Esophagus muscularis mucosa (tissue), 4 donors: ENCODE results near the gene TNC. TPM values are rescaled to one million over a fixed set of nuclear protein-coding genes. Genes with fewer than 3 reads are reported as not detected.

Experiments used
- DNase-seq: peaks from one replicate; pipeline ENCODE4 v3.0.0-alpha.2; 2017; ENCODE audit errors: extremely low spot score
- H3K27ac ChIP-seq, 4 donors: fragments of 200-600 bp; sonication (generic); replicated peaks in 1 of 4; 1 replicate in 3 of 4; 2 replicates in 1 of 4; pipeline ENCODE4 v1.5.1; 2016 to 2019; ENCODE audit warnings: mild to moderate bottlenecking in 1 of 4
- H3K27me3 ChIP-seq, 4 donors: fragments of 200-600 bp; sonication (generic); one replicate each; pipeline versions ENCODE4 v1.5.1 to v1.6.0; 2016 to 2019
- H3K36me3 ChIP-seq, 4 donors: fragments of 200-600 bp; sonication (generic); one replicate each; pipeline ENCODE4 v1.5.1; 2016 to 2019
- H3K4me1 ChIP-seq, 4 donors: fragments of 200-600 bp; sonication (generic); one replicate each; pipeline ENCODE4 v1.5.1; 2016 to 2019
- H3K4me3 ChIP-seq, 4 donors: fragments of 200-600 bp; sonication (generic); 1 replicate in 2 of 4; 2 replicates in 2 of 4; pipeline ENCODE4 v1.5.1; 2016 to 2019; ENCODE audit warnings: mild to moderate bottlenecking in 4 of 4, moderate library complexity in 1 of 4
- H3K9me3 ChIP-seq, 4 donors: fragments of 200-600 bp; sonication (generic); 1 replicate in 3 of 4; 2 replicates in 1 of 4; pipeline ENCODE4 v1.5.1; 2016 to 2019
- EP300 ChIP-seq: sonication (generic); formaldehyde crosslinking; IDR thresholded peaks from one replicate; pipeline ENCODE4 v1.6.1; 2017; ENCODE audit warnings: antibody characterized with exemption
- POLR2A ChIP-seq: fragments of 450-650 bp; IDR thresholded peaks from one replicate; pipeline ENCODE4 v1.6.1; 2017; ENCODE audit warnings: antibody characterized with exemption, moderate library complexity, mild to moderate bottlenecking, low read depth
- POLR2AphosphoS5 ChIP-seq, 2 donors: sonication (generic); formaldehyde crosslinking; IDR thresholded peaks; one replicate each; pipeline ENCODE4 v1.6.1; 2017; ENCODE audit warnings: antibody characterized with exemption in 2 of 2
- WGBS: methylation state at CpG from one replicate; pipeline ENCODE4 v1.1.5; 2018; 5-methylcytosine and 5-hydroxymethylcytosine counted together
- intact Hi-C: fragments of 100-400 bp; cut with DNase I; formaldehyde crosslinking; loops from one replicate; pipeline ENCODE4 v1.15.1; 2023
- total RNA-seq, 4 donors: library from RNA; depleted of rRNA; stranded (reverse); fragments of >200 nt; gene quantifications; one replicate each; pipeline versions ENCODE4 v1.1.0 to v1.2.1, GENCODE V29; 2016
- TF ChIP-seq, protein P1 (sequence below), 3 experiments: fragments of 200-600 bp in 2 of 3; fragments of 450-650 bp in 1 of 3; sonication (generic) in 2 of 3; IDR thresholded peaks; one replicate each; pipeline ENCODE4 v1.5.1; 2017 to 2019; ENCODE audit warnings: antibody characterized with exemption in 3 of 3, mild to moderate bottlenecking in 2 of 3, moderate library complexity in 1 of 3

The TNC gene
- total RNA-seq, result 100 to 1,000 TPM; 216 to 576 (median 478) TPM

DNA sequence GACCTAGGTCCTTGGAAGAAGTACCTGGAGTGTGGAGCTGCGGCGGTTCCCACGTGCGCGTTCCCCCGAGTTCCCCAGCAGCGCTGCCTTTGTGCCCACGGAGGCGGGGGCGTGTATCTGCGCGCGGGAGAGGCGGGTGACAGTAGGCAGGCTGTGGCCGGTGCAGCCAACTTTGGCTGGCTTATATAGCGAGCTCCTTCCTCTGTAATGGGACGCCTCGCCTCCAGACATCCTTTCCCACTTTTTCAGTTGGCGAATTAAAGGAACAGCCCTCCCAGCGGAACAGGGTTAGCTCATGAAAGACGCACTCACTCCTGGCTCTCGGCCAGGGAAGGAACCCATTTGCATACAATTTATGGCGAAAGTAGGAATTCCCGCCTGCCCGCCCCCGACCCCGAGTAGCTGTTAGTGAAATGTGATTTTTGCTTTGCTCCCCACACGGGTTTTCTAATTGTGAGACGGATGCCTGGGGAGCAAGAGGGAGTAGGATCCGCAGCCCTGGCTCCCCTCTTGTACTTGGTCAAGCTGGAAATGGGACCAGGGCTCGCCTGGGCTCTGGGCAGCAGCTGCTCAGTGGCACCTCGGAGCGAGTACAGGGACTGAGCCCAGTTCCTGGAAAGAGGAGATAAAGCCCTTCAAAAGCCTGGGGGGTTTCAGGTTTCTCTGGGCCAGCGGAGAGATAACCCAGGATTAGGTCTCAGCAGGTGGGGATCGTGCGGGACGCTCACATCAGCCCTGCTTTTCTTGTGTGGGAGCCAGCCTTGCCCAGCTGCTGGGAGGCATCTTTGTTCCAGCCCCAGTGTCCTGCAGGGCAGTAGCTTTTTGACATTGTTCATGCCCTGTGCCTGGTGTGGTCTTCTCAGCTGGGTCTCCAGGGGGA, at the start of gene TNC:
TSS of gene TNC (minus strand) at position 159 of the 880 bp plus-strand sequence. CDS start 27,139 bp downstream, outside the sequence.
- no peak for DNase-seq
- Histone ChIP-seq H3K4me1 (peaks cover 12 to 61% (median 43%) of the 10 kb centered on the region in 4 donors), H3K4me3 (peak within 1 kb of the TSS; percentile 53 to 69 (median 59)), H3K27ac (peak within 1 kb of the TSS; percentile 90 to 92 (median 91)), H3K27me3 (no peaks in the 10 kb centered on the region), H3K36me3 (peaks cover 0 to 7% (median 0%) of the 10 kb centered on the region in 4 donors), H3K9me3 (no peaks in the 10 kb centered on the region)
- WGBS, result 1% methylated on average over 15 of the region's 37 CpGs
- intact Hi-C loops, result loop anchor here (5.0 to 10.0 kb wide), 2 partner anchors 101 to 407 kb away; no protein-coding TSS in a partner anchor
- TF ChIP-seq POLR2A, result peak; percentile 50
- peak; percentile 75 to 92 for TF ChIP-seq POLR2AphosphoS5 (IDR thresholded peaks at IDR 0.05)
- TF ChIP-seq EP300, result no peak
- TF ChIP-seq, protein P1, sequence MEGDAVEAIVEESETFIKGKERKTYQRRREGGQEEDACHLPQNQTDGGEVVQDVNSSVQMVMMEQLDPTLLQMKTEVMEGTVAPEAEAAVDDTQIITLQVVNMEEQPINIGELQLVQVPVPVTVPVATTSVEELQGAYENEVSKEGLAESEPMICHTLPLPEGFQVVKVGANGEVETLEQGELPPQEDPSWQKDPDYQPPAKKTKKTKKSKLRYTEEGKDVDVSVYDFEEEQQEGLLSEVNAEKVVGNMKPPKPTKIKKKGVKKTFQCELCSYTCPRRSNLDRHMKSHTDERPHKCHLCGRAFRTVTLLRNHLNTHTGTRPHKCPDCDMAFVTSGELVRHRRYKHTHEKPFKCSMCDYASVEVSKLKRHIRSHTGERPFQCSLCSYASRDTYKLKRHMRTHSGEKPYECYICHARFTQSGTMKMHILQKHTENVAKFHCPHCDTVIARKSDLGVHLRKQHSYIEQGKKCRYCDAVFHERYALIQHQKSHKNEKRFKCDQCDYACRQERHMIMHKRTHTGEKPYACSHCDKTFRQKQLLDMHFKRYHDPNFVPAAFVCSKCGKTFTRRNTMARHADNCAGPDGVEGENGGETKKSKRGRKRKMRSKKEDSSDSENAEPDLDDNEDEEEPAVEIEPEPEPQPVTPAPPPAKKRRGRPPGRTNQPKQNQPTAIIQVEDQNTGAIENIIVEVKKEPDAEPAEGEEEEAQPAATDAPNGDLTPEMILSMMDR (IDR thresholded peaks at IDR 0.05), result no peak

DNA sequence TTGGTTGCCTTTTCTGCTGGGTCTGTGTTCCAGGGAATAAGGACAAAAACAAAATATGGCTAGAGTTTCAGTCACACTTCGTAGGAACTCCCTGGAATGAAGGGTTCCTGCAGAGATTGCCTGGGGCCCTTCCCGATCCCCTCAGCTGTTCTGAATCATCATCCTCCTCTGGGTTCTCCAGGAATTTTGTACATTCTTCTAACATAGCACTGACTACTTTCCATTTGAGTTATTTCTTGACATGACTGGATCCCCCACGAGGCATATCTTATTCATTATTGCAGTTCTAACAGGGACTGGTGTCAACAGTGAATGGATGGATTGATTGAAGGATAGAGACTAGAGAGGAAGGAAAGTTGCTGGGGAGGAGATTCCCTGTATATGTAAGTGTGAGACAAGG, 49.2 kb upstream of the TNC start:
- TF ChIP-seq, protein P1 (IDR thresholded peaks at IDR 0.05), result no peak
- no peak for TF ChIP-seq EP300
- no peak for TF ChIP-seq POLR2A
- no peak for TF ChIP-seq POLR2AphosphoS5 (IDR thresholded peaks at IDR 0.05)
- Histone ChIP-seq H3K27ac (no peak overlapping the region), H3K4me3 (no peak overlapping the region), H3K4me1 (peaks cover 0 to 17% (median 0%) of the 10 kb centered on the region in 4 donors), H3K27me3 (no peaks in the 10 kb centered on the region), H3K36me3 (no peaks in the 10 kb centered on the region), H3K9me3 (no peaks in the 10 kb centered on the region)
- DNase-seq, result no peak
- 82% methylated on average over 3 of the region's 3 CpGs for WGBS
- intact Hi-C loops, result no loop called here

DNA sequence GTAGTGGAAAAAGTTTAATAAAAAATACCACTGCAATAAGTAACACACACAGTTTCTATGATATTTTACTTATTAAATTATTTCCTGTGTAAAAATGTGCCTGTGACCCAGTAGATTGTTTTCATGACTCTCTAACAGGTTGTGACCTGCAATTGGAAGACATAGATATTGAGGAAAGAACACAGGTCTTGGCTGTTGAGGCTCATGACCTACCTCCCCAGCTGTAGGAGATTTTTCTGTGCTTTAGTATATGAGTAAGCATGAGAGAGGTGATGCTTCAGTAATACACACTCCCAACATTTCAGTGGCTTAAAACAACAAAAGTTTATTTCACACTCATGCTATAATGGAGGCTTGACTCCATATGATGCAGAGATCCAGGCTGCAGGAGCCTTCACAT, 47.3 kb upstream of the TNC start:
- intact Hi-C loops, result no loop called here
- Histone ChIP-seq H3K9me3 (no peaks in the 10 kb centered on the region), H3K27me3 (no peaks in the 10 kb centered on the region), H3K36me3 (no peaks in the 10 kb centered on the region), H3K4me3 (no peak overlapping the region), H3K27ac (no peak overlapping the region), H3K4me1 (peaks cover 0 to 17% (median 7%) of the 10 kb centered on the region in 4 donors)
- TF ChIP-seq EP300 (no peak), POLR2A (no peak), POLR2AphosphoS5 (IDR thresholded peaks at IDR 0.05) (no peak)
- TF ChIP-seq, protein P1 (IDR thresholded peaks at IDR 0.05), result no peak
- no peak for DNase-seq

DNA sequence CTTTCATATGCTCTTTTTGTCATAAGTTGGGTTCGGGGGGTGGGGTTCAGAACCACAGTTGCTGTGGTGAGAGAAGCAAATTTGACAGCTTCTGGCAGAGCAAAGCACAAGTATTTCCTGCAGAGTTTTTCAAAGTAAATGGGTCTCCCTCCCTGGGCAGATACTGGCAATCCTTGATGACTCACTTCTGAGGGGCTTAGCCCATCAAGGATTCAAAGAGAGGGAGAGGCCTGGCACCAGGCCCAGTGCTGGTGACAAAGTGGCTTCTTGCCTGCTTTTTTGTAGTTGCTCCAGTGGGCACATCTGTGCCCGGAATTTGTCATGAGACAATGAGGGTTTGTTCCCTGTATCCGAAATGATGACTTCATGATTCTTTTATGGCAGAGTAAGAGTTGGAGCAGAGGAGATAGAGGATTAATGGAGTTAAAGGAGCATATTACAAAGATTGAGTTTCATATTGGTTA, 46.6 kb upstream of the TNC start:
- no peak for DNase-seq
- H3K27me3 ChIP-seq, result no peaks in the 10 kb centered on the region
- 52% methylated on average over 3 of the region's 3 CpGs for WGBS
- H3K4me1 ChIP-seq, result peaks cover 0 to 17% (median 7%) of the 10 kb centered on the region in 4 donors
- no peak overlapping the region for H3K27ac ChIP-seq
- no peaks in the 10 kb centered on the region for H3K9me3 ChIP-seq
- TF ChIP-seq, protein P1 (IDR thresholded peaks at IDR 0.05), result no peak
- TF ChIP-seq POLR2A (no peak), EP300 (no peak), POLR2AphosphoS5 (IDR thresholded peaks at IDR 0.05) (no peak)
- H3K4me3 ChIP-seq, result no peak overlapping the region
- H3K36me3 ChIP-seq, result no peaks in the 10 kb centered on the region
- intact Hi-C loops, result no loop called here
